Peyer's patch (tissue), 4 donors: ENCODE data around the gene WWP2.

Experiments used
- CTCF ChIP-seq, 6 experiments: fragments of 450-650 bp in 4 of 6; fragments of 200-600 bp in 2 of 6; sonication (generic) in 1 of 6; IDR thresholded peaks; one replicate each; pipeline ENCODE4 v1.5.1; 2017 to 2019; ENCODE audit warnings: antibody characterized with exemption in 6 of 6, mild to moderate bottlenecking in 3 of 6, moderate library complexity in 1 of 6
- POLR2A ChIP-seq, 2 donors: fragments of 450-650 bp; IDR thresholded peaks; one replicate each; pipeline ENCODE4 v1.5.1; 2017; ENCODE audit warnings: antibody characterized with exemption in 2 of 2, mild to moderate bottlenecking in 2 of 2, moderate library complexity in 2 of 2

GRCh38 chr16:69934044-69934443 is 171.9 kb downstream of the WWP2 start:
- TF ChIP-seq CTCF (IDR thresholded peaks at IDR 0.05) (no peak), POLR2A (IDR thresholded peaks at IDR 0.05) (no peak)
